Measurements from ENCODE around the gene DCC.

The DCC gene

GRCh38 chr18:52496426-52496825 is 156.4 kb downstream of the DCC start:
- DNase-seq (ENCODE audit: low read depth): no peak

GRCh38 chr18:52499016-52499415 is 159.0 kb downstream of the DCC start:
- no peak for DNase-seq (ENCODE audit: low read depth)

- DNase-seq (ENCODE audit: low read depth): no peak
Observed at GRCh38 chr18:52499644-52500043, 159.6 kb downstream of the DCC start.

GRCh38 chr18:52504589-52504988 is 164.6 kb downstream of the DCC start:
- DNase-seq (ENCODE audit: low read depth): no peak

GRCh38 chr18:52510139-52510538 is 170.1 kb downstream of the DCC start:
- no peak for DNase-seq (ENCODE audit: low read depth)

- DNase-seq (ENCODE audit: low read depth): no peak
Observed at GRCh38 chr18:52518086-52518485, 178.1 kb downstream of the DCC start.

GRCh38 chr18:52519021-52519420 is 179.0 kb downstream of the DCC start:
- DNase-seq (ENCODE audit: low read depth): no peak

GRCh38 chr18:52523566-52523965 is 183.6 kb downstream of the DCC start:
- no peak for DNase-seq (ENCODE audit: low read depth)

GRCh38 chr18:52531836-52532235 is 191.8 kb downstream of the DCC start:
- DNase-seq (ENCODE audit: low read depth): no peak

- DNase-seq (ENCODE audit: low read depth): no peak
Observed at GRCh38 chr18:52536039-52536438, 196.0 kb downstream of the DCC start.

- no peak for DNase-seq (ENCODE audit: low read depth)
Observed at GRCh38 chr18:52537261-52537660, 197.3 kb downstream of the DCC start.

- no peak for DNase-seq (ENCODE audit: low read depth)
Observed at GRCh38 chr18:52541056-52541455, 201.1 kb downstream of the DCC start.

- no peak for DNase-seq (ENCODE audit: low read depth)
Observed at GRCh38 chr18:52544086-52544485, 204.1 kb downstream of the DCC start.

- no peak for DNase-seq (ENCODE audit: low read depth)
Observed at GRCh38 chr18:52546686-52547346, 206.8 kb downstream of the DCC start.

- DNase-seq (ENCODE audit: low read depth): no peak
Observed at GRCh38 chr18:52553441-52553840, 213.4 kb downstream of the DCC start.

- DNase-seq (ENCODE audit: low read depth): no peak
Observed at GRCh38 chr18:52554180-52554579, 214.2 kb downstream of the DCC start.

- no peak for DNase-seq (ENCODE audit: low read depth)
Observed at GRCh38 chr18:52567360-52567759, 227.4 kb downstream of the DCC start.

GRCh38 chr18:52569492-52569891 is 229.5 kb downstream of the DCC start:
- no peak for DNase-seq (ENCODE audit: low read depth)

- DNase-seq (ENCODE audit: low read depth): no peak
Observed at GRCh38 chr18:52570975-52571374, 231.0 kb downstream of the DCC start.

GRCh38 chr18:52572036-52573000 is 232.3 kb downstream of the DCC start:
- DNase-seq (ENCODE audit: low read depth): no peak

GRCh38 chr18:52577795-52578194 is 237.8 kb downstream of the DCC start:
- DNase-seq (ENCODE audit: low read depth): no peak

- DNase-seq (ENCODE audit: low read depth): no peak
Observed at GRCh38 chr18:52582061-52582460, 242.1 kb downstream of the DCC start.

- DNase-seq (ENCODE audit: low read depth): no peak
Observed at GRCh38 chr18:52582516-52582915, 242.5 kb downstream of the DCC start.

Measured in iris pigment epithelial cell (primary cell).